GM23338 (cell line): ENCODE data around the gene ZNF69.

ENCODE experiments used
- CREB1 ChIP-seq: fragments of 250-450 bp; sonication (Bioruptor Pico); IDR thresholded peaks from 2 replicates; pipeline ENCODE4 v1.5.0; 2020; ENCODE audit warnings: low read depth, mild to moderate bottlenecking, moderate library complexity
- EZH2 ChIP-seq: fragments of 200-600 bp; sonication (generic); IDR thresholded peaks from one replicate; pipeline ENCODE4 v1.8.0; 2017; ENCODE audit warnings: antibody characterized with exemption, mild to moderate bottlenecking, low read depth; ENCODE audit not compliant: unreplicated experiment
- EZH2phosphoT487 ChIP-seq: fragments of 200-600 bp; sonication (generic); IDR thresholded peaks from one replicate; pipeline ENCODE4 v1.8.1; 2018; ENCODE audit warnings: antibody characterized with exemption; ENCODE audit not compliant: unreplicated experiment
- JUNB ChIP-seq: IDR thresholded peaks from one replicate; pipeline ENCODE4 v1.6.1; 2016; ENCODE audit warnings: antibody characterized with exemption; ENCODE audit not compliant: unreplicated experiment
- NANOG ChIP-seq: IDR thresholded peaks from 2 replicates; pipeline ENCODE4 v1.6.1; 2016; ENCODE audit warnings: antibody characterized with exemption, borderline replicate concordance
- POLR2AphosphoS5 ChIP-seq: IDR thresholded peaks from 2 replicates; pipeline ENCODE4 v1.6.1; 2016; ENCODE audit warnings: antibody characterized with exemption, low read depth
- ZNF114 ChIP-seq: fragments of 250-450 bp; sonication (Bioruptor Pico); IDR thresholded peaks from 2 replicates; pipeline ENCODE4 v1.5.0; 2020; ENCODE audit warnings: mild to moderate bottlenecking, moderate library complexity
- TF ChIP-seq, protein P1 (sequence below): IDR thresholded peaks from one replicate; pipeline ENCODE4 v1.6.1; 2018; ENCODE audit warnings: antibody characterized with exemption; ENCODE audit not compliant: unreplicated experiment
- TF ChIP-seq, protein P2 (sequence below), 2 experiments: fragments of 200-600 bp in 1 of 2; sonication (generic) in 1 of 2; conservative IDR thresholded peaks; 2 replicates each; pipeline versions ENCODE4 v1.5.1 to v1.6.1; 2016 to 2017; ENCODE audit warnings: antibody characterized with exemption in 2 of 2, low read depth in 2 of 2, mild to moderate bottlenecking in 2 of 2, moderate library complexity in 1 of 2

DNA sequence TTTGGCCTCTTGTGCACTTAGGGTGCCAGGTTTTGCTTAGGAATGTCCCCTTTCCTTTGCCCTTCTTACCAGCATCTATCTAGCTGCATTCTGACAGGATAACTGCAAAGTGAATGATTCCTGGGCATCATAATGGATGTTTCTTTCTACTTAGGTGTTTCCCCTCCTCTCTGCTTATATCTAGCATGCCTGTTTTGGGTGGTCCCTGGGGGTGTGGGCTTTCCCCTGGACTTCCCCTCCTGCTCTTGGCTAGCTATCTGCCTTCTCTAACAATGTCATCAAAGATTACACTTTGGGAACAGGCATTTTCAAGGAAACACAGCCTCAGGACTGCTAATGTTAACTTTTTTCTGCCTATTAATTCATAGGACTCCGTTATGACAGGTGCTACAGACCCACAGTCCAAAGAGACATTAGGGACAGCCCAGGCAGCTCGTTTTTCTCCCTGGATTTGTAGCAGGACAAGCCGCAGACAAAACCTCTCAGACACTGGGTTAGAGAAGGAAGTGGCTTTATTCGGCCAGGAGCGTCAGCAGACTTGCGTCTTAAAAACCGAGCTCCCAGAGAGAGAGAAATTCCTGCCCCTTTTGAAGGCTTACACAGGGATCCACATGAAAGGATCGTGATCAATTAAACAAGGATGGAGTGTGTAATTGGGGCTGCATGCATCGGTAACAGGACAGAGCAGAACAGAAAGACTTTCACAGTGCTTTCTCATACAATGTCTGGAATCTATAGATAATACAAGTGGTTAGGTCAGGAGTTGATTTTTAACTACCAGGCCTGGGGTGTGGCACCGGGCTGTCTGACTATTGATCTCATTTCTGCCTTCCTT is 54.6 kb downstream of the ZNF69 start:
- TF ChIP-seq, protein P1, sequence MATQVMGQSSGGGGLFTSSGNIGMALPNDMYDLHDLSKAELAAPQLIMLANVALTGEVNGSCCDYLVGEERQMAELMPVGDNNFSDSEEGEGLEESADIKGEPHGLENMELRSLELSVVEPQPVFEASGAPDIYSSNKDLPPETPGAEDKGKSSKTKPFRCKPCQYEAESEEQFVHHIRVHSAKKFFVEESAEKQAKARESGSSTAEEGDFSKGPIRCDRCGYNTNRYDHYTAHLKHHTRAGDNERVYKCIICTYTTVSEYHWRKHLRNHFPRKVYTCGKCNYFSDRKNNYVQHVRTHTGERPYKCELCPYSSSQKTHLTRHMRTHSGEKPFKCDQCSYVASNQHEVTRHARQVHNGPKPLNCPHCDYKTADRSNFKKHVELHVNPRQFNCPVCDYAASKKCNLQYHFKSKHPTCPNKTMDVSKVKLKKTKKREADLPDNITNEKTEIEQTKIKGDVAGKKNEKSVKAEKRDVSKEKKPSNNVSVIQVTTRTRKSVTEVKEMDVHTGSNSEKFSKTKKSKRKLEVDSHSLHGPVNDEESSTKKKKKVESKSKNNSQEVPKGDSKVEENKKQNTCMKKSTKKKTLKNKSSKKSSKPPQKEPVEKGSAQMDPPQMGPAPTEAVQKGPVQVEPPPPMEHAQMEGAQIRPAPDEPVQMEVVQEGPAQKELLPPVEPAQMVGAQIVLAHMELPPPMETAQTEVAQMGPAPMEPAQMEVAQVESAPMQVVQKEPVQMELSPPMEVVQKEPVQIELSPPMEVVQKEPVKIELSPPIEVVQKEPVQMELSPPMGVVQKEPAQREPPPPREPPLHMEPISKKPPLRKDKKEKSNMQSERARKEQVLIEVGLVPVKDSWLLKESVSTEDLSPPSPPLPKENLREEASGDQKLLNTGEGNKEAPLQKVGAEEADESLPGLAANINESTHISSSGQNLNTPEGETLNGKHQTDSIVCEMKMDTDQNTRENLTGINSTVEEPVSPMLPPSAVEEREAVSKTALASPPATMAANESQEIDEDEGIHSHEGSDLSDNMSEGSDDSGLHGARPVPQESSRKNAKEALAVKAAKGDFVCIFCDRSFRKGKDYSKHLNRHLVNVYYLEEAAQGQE, result no peak
- TF ChIP-seq, protein P2, sequence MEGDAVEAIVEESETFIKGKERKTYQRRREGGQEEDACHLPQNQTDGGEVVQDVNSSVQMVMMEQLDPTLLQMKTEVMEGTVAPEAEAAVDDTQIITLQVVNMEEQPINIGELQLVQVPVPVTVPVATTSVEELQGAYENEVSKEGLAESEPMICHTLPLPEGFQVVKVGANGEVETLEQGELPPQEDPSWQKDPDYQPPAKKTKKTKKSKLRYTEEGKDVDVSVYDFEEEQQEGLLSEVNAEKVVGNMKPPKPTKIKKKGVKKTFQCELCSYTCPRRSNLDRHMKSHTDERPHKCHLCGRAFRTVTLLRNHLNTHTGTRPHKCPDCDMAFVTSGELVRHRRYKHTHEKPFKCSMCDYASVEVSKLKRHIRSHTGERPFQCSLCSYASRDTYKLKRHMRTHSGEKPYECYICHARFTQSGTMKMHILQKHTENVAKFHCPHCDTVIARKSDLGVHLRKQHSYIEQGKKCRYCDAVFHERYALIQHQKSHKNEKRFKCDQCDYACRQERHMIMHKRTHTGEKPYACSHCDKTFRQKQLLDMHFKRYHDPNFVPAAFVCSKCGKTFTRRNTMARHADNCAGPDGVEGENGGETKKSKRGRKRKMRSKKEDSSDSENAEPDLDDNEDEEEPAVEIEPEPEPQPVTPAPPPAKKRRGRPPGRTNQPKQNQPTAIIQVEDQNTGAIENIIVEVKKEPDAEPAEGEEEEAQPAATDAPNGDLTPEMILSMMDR (conservative IDR thresholded peaks at IDR 0.05; ENCODE audit: low read depth in 2 of 2), result no peak
- TF ChIP-seq JUNB (no peak), NANOG (no peak), EZH2phosphoT487 (no peak), EZH2 (no peak), POLR2AphosphoS5 (no peak), ZNF114 (no peak), CREB1 (CRISPR knock-in tag) (no peak)
